ENCODE results near the gene ITGA2B.
"Not testable (repeated sequence)": the region's sequence is repeated elsewhere in the genome, so short reads cannot be mapped to it uniquely, and the experiment has no call there.

ITGA2B gene

GRCh38 chr17:44351961-44352827, 37.3 kb downstream of the ITGA2B start:
- DNase-seq, result no peak

- DNase-seq, result no peak
Observed at GRCh38 chr17:44351464-44351863, 38.0 kb downstream of the ITGA2B start.

DNA sequence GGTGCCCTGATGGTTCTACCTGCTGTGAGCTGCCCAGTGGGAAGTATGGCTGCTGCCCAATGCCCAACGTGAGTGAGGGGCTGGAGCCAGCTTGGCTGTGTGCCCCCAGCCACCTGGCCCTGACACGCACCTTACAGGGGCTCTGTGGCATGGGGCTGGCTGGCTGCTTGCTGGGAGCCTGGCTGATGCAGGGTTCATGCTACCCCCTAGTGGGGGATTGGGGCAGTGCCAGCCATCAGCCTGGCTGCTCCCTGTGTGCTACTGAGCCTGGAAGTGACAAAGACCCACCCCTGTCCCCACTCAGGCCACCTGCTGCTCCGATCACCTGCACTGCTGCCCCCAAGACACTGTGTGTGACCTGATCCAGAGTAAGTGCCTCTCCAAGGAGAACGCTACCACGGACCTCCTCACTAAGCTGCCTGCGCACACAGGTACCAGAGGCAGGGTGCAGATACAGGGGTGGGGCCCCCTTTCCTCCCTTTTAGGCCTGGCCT, 38.7 kb downstream of the ITGA2B start:
- peak; percentile 26 for DNase-seq

DNA sequence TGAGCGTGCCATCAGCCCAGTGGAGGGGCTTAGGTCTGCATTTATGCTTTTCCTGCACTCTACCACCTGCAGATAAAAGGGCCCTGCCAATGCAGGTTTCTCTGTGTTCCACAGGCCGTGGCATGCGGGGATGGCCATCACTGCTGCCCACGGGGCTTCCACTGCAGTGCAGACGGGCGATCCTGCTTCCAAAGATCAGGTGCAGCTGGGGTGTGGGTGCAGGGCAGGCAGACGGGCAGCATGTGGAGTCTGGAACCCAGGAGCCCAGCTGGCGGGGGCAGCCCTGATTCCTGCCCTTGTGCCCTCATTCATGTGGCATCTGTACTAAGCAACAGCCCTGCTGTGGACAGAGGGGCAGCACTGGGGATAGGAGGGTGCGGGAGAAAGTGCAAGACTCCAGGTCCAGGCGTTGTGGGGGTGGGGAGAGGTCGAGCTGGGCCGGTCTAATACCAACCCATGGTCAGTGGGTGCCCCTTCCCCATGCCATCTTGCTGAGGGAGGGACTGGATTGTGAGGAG, 39.8 kb downstream of the ITGA2B start:
- DNase-seq, result no peak

DNA sequence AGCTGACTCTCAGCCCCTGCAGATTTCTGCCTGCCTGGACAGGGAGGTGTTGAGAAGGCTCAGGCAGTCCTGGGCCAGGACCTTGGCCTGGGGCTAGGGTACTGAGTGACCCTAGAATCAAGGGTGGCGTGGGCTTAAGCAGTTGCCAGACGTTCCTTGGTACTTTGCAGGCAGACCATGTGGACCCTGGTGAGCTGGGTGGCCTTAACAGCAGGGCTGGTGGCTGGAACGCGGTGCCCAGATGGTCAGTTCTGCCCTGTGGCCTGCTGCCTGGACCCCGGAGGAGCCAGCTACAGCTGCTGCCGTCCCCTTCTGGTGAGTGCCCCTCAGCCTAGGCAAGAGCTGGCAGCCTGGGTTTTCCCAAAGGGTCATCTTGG, 40.5 kb downstream of the ITGA2B start:
- no peak for DNase-seq

DNA sequence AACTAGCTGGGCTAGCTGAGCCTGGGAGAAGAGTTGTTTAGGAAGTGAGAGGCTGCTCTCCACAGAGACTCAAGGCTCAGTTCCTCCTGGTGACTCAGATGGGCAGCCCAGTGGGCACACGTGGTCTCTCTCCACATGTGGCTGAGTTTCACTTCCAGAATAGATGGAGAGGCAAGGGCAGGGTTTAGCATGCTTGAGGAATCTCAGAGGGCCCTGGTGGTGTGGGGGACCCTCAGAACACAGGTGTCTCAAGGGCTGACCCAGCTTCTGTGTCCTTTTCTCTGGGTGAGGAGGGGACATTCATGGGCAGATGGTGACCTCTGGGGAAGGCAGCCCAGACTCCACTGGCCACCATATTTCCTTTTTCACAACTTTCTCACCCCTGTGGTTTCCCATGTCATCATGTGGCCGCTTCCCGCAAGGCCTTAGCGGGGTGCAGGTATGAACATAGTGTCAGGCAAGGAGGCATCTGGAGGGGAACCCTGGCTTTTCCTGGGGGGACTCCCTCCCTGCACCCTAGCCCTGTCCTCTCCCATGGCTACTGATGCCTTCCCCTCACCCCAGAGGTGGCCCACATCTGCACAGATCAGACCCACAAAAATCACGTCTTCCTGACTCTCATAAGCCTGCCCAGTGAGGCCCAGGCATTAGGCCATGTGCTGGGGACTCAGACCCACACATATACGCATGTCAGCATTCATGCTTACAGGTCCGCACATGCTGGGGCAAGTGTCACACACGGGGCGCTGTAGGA, 41.0 kb downstream of the ITGA2B start:
- no peak for DNase-seq

DNA sequence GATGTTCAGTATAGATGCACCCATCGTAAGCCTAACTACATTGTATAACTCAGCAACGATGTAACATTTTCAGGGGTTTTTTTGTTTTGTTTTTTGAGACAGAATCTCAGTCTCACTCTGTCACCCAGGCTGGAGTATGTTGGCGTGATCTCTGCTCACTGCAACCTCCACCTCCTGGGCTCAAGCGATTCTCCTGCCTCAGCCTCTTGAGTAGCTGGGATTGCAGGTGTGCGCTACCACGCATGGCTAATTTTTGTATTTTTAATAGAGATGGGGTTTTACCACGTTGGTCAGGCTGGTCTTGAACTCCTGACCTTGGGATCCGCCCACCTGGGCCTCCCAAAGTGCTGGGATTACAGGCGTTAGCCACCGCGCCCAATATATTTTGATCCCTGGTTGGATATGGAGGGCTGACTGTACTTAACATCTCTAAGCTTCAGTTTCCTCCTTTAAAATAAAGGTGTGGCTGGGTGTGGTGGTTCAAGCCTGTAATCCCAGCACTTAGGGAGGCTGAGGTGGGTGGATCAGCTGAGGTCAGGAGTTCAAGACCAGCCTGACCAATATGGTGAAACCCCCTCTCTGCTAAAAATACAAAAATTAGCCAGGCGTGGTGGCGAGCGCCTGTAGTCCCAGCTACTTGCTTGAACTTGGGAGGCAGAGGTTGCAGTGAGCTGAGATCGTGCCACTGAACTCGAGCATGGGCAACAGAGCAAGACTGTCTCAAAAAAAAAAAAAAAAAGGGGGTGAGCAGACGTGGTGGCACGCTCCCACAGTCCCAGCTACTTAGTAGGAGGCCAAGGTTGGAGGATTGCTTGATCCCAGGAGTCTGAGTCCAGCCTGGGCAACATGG, 42.0 kb downstream of the ITGA2B start:
- DNase-seq, result not testable (repeated sequence)

DNA sequence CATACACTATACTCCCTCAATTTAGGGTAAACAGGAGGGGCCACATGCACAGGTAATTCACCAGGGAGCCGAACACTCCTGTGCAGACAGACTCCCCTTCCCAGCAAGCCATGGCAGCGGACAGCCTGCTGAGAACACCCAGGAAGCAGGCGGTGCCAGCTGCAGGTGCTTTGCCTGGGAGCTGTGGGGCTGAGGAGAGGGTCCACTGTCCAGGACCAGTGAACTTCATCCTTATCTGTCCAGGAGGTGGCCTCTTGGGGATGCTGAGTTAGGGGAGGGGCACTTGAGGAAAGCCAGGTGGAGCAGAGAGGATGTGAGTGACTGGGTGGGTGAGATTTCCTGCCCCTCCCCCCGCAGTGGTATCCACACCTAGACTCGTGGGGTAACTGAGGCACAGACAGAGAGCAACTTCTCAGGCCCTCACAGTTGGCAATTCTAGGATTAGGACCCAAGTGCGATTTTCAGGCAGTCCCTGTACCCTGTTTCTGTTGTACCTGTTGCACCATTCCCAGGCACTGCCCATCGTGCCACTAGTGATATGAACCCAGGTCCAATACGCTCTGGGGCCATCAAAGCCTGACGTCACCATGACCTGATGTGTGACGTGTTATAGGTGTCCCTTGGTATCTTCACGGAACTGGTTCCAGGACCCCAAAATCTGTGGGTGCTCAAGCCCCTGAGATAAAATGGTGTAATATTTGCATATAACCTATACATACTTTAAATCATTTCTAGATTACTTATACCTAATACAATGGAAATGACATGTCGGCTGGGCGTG, 43.2 kb downstream of the ITGA2B start:
- DNase-seq, result no peak

GRCh38 chr17:44345454-44346026, 43.9 kb downstream of the ITGA2B start:
- DNase-seq, result peak; percentile 68

DNA sequence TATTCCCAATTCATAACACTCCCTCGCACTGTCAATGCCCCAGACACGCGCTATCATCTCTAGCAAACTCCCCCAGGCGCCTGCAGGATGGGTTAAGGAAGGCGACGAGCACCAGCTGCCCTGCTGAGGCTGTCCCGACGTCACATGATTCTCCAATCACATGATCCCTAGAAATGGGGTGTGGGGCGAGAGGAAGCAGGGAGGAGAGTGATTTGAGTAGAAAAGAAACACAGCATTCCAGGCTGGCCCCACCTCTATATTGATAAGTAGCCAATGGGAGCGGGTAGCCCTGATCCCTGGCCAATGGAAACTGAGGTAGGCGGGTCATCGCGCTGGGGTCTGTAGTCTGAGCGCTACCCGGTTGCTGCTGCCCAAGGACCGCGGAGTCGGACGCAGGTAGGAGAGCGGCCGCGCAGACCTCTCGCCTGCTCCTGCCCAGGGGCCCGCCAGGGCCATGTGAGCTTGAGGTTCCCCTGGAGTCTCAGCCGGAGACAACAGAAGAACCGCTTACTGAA, 44.5 kb downstream of the ITGA2B start, which contains the start of gene GRN:
GRN (plus strand) TSS at position 364 of the 515 bp plus-strand sequence. CDS start 3,863 bp downstream, outside the sequence.
- DNase-seq, result peak; percentile 97

DNA sequence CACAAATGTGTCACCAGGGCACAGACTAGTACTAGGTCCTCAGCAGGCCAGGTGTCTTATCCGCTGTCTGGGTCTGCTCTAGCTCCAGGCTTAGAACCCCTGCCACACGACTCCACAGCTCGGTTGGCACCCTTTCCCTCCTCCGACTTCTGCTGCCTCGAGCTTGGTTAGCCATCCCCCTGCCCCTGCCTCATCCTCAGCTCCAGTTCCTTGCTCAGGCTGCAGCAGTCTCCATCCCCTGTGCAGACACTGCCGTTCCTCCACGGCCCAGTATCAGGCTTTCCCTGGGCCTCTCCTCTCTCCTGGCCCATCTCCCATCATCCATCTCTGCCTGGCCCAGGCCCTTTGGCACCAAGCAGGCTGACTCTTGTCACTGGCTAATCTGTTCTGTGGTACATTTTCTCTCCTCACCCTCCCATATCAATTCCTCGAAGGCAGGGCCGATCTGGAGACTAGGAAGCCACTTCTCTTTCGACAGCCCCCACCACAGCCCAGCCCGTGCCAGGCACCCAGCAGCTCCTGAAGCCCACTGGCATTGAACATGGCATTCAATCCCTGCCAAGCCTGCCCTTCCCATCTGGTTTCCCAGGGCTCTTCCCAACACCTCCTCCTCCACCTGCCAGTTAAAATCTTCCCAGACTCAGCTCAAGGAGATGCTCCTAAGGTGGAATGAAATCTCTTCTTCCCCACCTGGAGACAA, 45.8 kb downstream of the ITGA2B start:
- no peak for DNase-seq

DNA sequence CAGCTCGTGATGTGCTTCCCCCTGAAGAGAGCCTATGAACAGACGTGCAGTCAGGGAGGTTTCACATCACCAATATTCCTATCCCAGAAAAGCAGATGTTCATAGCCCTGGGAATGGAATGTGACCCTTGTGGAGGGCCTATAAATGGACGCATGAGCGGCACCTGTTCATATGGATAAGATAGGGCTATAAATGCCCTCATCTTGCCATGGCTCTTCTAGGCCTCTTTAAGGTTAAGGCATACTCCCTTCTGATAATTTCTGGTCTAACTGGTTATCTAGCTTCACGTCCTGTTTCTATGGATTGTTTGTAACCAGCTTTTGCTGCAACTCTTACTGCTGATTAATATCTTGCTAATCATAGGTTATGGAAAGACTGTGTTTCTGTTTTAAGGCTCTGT, 48.9 kb downstream of the ITGA2B start:
- not testable (repeated sequence) for DNase-seq

GRCh38 chr17:44338702-44339101, 50.7 kb downstream of the ITGA2B start:
- DNase-seq, result no peak

DNA sequence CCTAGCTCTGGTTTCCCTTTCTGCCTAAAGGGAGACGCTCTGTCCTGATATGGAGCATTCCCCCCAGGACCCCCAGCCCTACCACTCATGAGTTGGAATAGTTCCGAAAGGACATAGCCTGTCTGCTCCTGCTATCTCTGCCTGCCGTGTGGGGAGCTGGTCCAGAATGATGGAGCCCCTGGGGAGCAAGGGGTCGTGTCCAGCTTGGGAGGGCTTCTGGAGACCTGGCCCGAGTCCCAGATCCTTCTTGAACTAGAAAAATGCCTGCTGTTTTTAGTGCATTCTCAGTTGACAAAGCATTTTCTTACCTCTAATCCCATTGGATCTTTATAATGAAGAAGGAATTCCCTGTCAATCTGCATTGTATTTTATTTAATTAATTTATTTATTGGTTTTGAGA, 53.5 kb downstream of the ITGA2B start:
- no peak for DNase-seq

GRCh38 chr17:44335564-44335963, 53.9 kb downstream of the ITGA2B start:
- no peak for DNase-seq

DNA sequence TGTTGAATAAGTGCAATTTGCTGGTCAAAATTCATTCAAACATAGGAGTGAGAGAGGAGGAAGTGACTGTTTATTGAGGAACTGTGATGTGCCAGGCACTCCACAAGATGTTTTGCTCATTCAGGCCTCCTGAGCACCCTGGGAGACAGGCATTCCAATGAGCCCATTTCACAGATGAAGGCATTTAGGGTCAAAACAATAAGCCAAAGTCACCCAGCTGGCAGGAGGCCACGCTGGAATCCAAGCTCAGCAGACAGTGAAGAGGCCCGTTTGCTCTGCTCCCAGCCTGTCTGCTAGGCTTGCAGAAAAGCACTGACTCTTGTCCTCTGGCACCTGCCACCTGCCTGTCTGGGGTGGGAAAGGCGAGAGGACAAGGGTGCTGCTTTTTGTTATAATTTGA, 54.7 kb downstream of the ITGA2B start:
- DNase-seq, result no peak

GRCh38 chr17:44334315-44334714, 55.1 kb downstream of the ITGA2B start:
- DNase-seq, result no peak

DNA sequence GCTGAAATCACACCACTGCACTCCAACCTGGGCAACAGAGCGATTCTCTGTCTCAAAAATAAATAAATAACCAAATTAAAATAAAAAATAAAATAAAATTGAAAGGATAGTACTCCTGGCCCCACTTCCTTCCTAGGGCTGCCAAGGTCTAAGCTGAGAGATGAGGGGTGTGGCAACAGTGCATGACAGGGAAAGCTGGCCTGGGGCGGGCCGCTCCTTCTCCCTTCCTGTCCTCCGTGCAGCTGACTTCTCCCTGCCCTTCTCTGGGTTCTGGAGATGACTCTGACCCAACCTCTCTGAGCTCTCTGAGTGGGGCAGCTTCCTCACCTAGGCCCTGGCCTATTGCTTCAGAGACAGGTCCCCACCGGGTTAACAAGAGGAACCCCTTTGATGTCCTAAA, 56.1 kb downstream of the ITGA2B start:
- no peak for DNase-seq

DNA sequence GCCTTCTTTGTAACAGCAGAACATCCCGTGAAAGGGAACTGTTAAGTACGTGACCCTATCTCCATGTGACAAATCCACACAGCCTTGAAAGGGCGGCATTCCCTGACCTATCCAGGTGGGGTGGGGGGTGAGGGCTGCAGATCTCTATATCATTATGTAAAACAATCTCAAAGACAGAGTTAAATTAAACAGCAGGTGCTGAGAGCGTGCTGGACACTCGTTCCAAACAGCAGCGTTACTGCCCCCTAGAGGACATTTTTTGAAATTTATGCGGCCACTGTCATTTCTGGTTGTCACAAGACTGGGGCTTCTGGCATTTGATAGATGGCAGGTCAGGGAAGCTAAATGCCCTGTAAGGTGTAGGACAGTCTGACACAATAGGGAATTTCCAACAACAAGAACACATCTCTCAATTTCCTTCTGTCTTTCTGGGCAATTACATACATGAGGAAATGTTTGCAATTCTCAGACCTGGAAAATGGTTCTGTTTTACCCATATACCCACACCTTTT, 58.1 kb downstream of the ITGA2B start:
- DNase-seq, result peak; percentile 44

DNA sequence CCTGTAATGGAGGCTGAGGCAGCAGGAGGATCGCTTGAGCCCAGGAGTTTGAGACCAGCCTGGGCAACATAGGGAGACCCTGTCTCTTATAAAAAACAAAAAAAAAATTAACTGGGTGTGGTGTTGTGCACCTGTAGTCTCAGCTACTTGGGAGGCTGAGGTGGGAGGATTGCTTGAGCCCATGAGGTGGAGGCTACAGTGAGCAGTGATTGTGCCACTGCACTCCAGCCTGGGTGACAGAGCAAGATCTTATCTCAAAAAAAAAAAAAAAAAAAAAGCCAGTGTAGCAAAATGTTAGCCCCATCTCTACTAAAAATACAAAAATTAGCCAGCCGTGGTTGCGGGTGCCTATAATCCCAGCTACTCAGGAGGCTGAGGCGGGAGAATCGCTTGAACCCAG, 59.2 kb downstream of the ITGA2B start:
- DNase-seq, result not testable (repeated sequence)

All from NCI-H1105 (cell line).